Stimulated activated CD8-positive, alpha-beta memory T cell treated with anti-CD3 and anti-CD28 coated beads, Interleukin-2, amount 100 ng/mL, for 48 hours (primary cell): Measurements from ENCODE around the gene TRIM65.

ENCODE experiments used
- DNase-seq, 2 donors: peaks; one replicate each; pipeline ENCODE4 v3.0.0-alpha.2; 2020; ENCODE audit warnings: low read depth in 2 of 2

Gene TRIM65

DNA sequence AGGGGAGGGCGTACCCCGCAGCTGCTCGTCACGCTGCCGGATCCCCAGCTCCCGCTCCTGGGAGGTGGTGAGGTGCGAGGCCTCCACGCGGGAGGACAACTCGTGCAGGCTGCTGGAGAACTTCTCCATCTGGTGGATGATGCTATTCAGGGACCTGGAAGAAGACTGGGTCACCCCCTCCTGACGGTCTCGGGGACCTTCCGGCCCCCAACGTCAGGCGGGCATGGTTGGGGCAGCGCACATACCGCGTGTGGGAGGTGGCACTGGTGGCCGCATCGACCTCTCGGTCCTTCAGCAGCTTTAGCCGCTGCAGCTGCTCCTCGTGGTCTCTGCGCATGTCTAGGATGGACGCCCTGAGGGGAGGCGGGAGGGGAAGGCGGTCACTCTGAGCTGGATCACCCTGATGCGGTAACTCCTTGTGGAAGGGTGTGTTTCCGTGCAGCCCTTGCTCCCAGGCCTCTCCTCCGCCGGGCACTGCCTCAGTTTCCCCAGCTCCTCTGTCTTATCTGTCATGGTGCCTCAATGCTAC is 21.2 kb upstream of the TRIM65 start:
- no peak for DNase-seq

GRCh38 chr17:75917141-75917916 is 20.6 kb upstream of the TRIM65 start:
- no peak for DNase-seq

GRCh38 chr17:75915268-75915667 is 18.5 kb upstream of the TRIM65 start:
- no peak for DNase-seq

- no peak for DNase-seq
These were observed 18.0 kb upstream of the TRIM65 start for GRCh38 chr17:75914643-75915267.

DNA sequence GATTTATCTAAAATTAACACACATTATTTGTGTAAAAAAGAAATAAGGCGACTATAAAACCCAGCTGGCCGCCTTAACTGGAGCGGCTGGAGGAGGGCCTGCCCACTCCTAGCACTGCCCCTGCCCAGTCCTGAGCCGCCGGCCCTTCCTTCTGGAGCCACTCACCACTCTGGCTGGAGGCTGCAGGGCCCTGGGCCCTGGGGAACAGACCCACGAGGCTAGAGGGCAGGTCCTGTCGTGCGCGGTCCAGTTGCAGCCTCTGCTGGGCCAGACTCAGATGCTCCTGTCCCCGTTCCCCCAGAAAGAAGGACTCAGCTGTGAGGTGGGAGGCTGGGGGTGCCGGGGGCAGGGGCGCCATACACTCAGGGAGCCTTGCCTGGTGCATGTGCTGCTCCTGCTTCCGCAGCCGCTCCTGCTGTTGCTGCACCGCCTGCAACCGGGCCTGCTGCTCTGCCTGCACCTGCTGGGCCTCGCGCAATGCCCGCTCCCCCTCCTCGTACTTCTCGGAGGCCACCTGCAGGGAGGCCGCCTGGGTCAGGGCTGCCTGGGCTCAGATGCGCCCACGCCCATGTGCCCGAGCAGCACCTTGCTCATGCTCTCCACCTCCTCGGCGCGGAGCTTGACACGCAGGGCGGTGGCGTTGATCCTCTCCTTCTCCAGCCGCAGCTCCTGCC is 16.9 kb upstream of the TRIM65 start:
- no peak for DNase-seq

DNA sequence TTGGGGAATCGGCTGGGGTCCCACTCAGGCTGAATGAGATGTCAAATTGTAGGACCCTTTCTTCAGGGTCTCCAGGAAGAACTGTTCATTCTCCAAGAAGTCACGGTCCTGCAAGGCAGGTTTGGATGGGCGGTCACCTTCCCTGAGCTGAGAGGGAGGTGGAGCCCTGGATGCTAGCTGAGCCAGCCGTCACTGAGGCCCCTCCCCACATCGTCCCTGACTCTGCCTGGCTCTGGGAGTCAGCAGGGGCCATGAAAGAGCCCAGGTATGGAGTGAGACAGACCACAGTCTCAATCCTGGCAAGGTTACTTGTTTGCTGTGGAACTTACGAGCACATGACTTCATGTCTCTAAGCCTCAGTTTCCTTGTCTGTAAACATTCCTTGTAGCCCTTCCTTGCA is 13.9 kb upstream of the TRIM65 start:
- no peak for DNase-seq

- no peak for DNase-seq
These were observed 13.1 kb upstream of the TRIM65 start for GRCh38 chr17:75909812-75910274.

- DNase-seq: no peak
These were observed 12.5 kb upstream of the TRIM65 start for GRCh38 chr17:75909051-75909811.

DNA sequence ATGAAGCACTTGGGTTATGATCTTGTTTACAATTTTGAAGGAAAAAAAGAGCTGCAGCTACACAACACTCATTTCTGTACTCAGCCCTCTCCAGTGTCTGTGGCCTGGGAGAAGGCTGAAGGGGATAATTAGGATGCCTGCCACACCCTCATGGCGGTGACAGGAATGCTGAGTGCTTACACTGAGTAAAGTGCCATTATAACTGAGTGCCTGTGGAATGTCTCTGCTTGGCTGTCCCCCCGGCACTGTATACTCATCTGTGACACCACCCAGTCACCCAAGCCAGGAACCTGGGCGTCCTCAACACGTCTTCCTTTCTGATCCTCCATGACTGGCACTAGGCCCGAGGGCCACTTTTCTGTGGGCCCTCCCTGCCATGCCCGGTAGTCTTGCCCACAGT is 11.4 kb upstream of the TRIM65 start:
- DNase-seq: no peak

DNA sequence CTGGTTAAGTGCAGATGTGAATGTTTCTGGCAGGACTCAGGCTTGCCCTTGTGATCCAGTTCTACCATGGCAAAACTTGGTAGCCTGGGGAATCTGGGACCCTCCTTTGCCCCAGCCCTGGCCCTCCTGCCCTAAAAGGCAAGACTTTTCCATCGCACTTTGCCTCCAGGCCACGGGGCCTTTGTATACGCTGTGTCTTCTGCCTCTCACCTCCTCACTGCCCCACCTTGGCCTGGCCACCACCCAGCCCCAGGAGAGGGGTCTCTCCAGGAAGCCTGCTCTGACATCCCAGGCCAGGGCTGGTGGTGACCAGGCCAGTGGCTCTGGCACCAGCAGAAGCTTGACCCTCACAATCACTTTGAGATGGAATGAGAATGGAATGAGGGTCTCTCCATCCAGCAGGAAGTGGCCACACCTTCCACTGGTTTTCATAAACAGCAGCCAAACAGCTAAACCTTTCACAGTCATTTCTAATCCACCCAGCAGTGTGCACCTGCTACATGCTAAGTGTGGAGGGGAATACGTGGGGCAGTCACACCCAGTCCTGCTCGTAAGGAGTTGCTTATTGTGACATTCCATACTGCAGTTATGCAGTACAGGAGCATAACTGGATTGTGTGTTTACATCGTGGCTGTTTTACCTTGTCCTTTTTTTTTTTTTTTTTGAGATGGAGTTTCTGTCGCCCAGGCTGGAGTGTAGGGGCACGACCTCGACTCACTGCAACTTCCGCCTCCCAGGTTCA is 9.6 kb upstream of the TRIM65 start:
- no peak for DNase-seq

GRCh38 chr17:75904749-75905521 is 8.2 kb upstream of the TRIM65 start, which contains the start of gene MRPL38:
MRPL38 (minus strand) TSS chr17:75904884; CDS start chr17:75904875, 9 bp downstream.
- peak; percentile 93 to 96 for DNase-seq

- no peak for DNase-seq
These were observed 5.7 kb upstream of the TRIM65 start for GRCh38 chr17:75902406-75902805.

DNA sequence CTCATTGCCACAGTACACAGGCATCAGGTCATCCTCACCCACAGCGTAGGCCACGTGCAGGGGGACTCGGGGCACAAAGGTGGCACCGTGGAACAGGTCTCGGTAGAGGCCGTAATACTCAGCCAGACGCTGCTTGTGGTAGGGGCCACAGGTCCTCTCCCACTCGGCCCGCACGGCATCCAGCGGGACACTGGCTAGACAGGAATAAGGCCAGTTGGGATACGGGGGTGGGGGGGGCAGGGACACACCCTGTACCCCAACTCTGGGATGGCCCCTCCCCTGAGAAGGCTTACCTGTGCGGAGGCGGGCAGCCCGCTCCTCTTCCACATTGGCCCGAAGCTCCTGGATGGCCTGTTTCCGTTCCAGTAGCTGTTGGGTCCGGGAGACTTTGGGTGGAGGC is 5.0 kb upstream of the TRIM65 start:
- DNase-seq: no peak

- DNase-seq: no peak
These were observed 4.2 kb upstream of the TRIM65 start for GRCh38 chr17:75900691-75901533.

DNA sequence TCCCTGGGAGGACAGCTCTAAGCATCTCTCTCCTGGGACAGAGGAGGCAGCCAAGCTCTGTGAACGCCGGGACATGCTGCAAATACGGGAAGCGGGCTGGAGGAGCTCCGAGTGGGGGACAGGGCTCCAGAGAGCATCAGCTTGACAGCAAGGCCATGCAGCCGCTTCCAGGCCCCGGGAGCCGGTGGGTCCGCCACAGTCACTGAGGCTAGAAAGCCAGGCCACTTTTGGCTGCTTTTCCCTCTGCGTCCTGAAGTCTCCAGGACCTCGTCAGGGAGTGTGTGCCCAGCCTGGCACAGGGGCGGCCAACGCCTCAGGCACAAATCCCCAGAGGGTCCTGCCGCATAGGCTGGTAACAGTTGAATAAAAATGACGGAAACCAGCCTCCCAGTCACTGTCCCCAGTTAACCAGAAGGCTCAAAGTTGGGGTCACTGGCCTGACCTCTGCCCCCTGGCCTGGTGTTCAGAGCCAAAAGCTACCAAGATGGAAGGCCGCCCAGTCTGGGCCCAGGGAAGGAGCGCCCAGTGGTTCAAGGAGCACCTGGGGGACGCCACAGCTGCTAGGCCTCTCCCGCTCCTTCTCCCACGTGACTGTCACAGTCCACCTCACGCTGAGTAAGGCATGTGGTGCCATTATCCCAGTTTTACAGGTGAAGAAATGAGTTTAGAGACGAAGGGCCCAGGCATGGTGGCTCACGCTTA is 3.2 kb upstream of the TRIM65 start:
- no peak for DNase-seq

DNA sequence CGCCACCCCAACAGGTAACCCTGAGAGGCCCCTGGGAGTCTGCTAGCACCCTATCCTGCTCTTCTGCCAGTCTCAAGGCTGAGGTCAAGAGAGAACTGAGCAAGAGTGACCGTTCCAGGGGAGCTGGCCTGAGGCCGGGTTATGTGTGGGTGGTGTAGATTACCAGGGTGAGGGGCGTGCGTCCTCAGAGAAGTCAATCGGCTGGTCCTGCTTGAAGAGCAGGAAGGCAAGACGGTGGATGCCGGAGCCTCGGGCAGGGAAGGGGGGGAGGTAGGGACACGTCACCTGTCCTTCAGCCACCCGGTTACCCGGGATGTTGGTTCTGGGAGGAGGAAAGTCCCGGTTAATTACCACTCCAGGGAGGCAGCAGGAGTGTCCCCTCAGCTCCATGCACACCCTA is 2.6 kb upstream of the TRIM65 start:
- DNase-seq: no peak

- DNase-seq: no peak
These were observed 2.0 kb upstream of the TRIM65 start for GRCh38 chr17:75898791-75899190.

DNA sequence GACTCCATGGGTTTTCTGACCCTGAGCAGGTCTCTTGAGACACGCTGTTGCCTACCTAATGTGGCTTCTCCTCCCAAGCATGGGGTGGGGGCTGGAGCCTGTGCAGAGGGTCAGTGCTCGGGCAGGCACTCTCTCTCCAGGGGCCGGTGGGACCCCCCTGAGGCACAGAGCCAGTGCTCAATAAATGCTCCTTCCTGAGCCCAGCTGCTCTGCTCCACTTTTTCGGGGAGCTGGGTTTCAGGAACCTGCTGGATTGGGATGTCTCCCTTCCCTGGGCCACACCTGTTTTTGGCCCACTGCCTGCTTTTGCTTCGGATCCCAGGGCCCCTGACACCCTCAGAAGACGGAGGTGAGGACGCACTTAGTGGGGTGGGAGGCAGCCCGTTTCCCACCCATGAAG is 1.3 kb upstream of the TRIM65 start:
- no peak for DNase-seq
